HG03460 (cell line): ENCODE data around the gene ANO1.

Source experiments
- ATAC-seq: cut with Tn5 transposase; IDR thresholded peaks from one replicate; pipeline ENCODE4 v1.9.1; 2021; ENCODE audit not compliant: unreplicated experiment

The ANO1 gene

DNA sequence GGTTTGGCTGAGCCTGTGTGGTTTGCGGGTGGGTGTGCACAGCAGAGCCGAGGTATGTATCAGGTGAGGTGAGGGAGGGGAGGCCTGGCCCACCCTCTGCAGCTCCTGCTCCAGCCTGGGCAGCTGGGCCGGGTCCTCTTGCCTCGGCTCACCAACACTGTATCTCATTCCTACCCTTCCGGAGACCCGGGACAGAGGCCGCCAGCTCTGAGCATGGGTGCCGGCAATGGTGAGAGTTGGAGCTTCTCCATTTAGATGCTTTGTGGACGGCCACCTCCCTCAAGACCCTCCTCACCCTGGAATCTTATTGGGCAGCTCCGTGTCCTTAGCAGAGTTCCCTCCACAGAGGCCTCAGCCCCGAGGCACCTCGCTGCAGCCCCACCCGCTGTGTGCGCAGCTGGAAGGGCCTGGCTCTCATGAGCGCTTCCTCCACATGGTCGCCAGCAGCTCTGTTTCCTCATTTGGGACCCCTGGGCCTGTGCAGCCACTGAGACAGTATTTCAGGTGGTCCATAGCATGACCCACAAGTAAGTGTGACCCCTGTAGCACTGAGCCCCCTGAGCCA is 55.7 kb downstream of the ANO1 start:
- ATAC-seq = no peak

DNA sequence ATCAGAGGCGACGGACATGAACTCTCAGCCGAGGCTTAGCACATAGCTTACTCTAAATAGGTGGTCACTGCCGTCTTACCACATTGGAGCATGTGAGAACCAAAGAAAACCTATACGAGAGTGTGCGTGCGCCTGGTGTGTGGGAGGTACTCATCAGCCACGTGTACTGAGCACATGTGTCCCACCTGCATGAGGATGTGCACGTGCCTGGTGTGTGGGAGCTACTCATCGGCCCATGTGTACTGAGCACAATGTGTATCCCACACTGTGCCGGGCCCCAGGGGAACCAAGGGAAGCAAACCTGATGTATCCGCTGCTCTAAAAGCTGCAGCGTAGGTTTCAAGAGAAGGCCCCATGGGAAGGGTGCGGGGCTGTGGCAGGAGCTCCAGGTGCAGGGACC is 56.4 kb downstream of the ANO1 start:
- ATAC-seq = no peak

DNA sequence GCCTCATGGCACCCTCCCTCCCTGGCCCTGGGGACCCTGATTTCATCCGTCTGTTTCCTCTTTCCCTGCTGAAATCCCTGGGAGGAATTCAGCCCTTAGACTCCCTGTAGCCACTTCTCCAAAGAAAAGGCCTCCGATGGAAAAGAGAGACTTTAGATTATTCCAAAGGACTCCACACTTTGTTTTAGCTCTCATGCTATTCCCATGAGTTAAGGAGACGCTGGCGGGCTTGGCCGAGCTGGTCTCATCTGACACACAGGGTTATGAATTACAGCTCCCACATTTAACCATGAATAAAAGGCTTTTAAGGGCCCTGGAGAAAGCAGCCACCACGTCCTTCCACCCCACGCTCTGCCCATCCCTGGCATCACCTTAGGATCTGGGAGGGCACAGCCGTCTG is 57.0 kb downstream of the ANO1 start:
- ATAC-seq = no peak

DNA sequence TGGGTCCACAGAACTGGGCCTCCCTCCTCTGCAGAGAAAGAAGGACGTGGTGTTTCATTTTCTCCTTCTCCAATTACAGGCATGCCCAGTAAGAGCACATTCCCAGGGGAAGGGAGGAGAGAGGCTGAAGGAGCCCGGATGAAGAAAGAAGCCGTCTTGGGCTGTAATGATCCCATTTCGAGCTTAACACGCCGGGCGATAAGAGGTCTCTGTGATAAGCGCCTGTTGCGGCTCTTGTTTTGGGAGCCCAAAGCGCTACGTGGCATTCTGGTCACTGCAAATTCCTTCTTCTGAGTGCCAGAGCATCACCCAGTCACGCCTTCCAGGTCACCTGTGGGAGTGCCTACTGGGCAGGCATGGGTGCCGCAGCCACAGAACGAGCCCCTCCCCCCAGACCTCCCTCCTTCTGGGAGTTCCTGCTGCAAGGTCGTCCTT is 57.5 kb downstream of the ANO1 start:
- ATAC-seq = no peak

DNA sequence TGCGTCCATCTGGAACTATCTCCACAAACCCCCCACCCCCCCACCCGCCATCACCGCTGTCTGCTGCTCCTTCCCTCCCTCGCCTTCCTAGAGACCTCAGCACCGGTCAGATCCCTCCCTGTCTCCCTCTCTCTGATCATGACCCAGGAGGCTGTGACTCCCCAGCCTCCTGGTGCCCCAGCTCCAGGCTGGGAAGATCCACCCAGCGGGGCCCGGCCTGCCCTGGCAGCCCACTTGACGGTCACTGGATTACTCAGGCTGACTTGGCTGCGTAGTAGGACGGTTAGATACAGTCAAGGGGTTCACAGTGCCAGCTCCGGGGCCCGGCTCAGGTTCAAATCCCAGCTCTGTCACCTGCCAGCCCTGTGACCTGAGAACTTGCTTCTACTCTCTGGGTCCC is 59.3 kb downstream of the ANO1 start:
- no peak for ATAC-seq

DNA sequence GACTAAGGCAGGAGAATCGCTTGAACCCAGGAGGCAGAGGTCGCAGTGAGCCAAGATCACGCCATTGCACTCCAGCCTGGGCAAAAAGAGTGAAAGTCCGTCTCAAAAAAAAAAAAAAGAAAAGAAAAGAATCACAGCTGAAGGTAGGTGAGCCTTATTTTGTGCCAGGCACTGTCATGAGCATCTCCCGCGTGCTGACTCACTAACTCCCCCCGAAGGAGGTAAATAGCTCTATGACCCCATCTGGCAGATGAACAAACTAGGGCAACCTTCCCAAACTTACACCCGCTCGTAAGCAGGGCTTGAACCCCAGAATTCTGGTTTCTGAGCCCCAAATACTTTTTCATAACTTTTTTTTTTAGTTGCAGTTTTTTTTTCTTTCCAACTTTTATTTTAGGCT is 60.3 kb downstream of the ANO1 start:
- no peak for ATAC-seq

DNA sequence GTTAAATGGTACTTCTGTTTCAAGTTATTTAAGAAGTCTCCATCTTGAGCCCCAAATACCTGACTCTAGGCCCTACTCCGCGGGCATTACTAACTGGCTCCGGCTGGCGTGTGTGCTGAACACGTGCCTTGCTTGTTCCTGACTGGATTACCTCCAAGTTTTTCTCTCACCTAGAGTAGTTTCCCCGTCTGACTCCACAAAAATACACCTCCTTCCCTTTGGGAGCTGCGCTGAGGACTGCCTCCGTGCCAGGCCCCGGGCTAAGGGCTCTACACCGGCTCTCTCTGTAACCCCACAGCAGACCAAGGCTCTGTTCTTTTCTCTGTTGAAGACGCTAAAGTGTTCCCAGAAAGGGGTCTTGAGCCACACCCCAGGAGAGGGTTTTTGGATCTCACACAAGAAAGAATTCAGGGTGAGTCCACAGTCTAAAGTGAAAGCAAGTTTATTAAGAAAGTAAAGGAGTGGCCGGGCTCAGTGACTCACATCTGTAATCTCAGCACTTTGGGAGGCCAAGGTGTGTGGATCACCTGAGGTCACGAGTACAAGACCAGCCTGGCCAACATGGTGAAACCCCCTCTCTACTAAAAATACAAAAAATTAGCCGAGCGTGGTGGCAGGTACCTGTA is 61.8 kb downstream of the ANO1 start:
- no peak for ATAC-seq

DNA sequence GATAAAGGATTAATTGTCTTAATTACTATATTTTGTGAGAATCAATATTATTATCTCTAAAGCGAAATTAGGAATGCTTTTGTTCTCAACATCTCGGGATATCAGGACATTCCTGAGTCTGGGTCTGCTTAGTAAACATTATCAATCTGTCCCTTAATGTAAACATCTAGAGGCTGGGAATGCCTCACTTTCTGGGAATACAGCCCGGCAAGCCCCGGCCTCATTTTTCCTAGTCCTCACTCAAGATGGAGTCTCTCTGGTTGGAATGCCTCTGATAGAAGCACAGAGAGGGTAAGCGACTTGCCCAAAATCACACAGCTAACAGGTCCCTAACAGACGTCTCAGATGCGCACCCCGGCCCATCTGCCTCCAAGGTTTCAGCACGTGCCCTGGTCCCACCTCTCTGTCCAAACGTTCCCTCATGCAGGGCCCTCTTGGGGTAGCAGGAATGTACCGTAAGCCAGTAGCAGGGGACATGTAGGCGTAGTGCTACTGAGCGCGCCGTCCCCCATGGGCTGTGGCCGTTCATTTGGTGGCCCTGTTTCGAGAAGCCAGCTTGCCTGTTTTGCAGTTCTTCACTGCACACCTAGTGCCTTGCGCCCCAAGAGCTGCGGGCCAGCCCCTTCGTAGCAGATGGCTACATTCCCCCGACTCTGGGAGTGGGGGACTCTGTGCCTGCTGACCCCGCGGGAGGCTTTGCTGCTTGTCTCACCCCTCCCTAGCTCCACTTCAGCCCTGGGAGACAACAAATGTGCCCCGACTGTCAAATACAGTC is 62.8 kb downstream of the ANO1 start:
- ATAC-seq = no peak

DNA sequence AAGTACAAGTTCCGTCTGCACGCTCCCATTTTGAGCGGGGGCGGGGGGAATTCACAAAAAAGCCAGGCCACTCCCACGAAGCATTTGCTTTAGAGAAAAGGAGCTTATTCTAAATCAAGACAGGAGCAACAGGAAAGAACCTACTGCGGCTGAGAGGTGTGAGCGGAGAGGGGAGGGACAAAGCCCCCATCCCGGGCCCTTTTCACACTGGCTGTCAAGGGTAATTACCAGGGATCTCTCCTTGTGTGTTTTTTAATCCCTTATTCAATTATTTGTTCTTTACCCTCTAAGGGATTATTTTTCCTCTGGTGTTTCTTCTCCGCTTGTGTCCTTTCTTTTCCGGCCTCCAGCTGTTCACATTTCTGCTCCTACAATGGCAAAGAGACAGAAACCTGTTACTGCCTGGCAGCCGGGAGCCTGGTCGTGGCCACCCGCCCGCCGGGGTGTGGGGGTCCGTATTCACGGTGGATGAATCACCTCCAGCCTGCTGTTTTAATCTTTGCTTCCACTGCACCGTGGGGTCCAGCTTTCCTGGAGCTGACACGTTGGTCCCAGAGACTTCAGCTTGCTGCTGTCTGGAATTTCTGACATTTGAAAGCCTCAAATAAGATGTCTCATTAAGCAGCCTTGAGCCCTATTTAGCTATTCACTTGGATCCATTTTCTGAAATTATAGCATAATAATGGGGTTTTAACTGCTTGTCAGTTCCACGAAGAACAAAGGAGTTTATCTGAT is 63.5 kb downstream of the ANO1 start:
- ATAC-seq = no peak

DNA sequence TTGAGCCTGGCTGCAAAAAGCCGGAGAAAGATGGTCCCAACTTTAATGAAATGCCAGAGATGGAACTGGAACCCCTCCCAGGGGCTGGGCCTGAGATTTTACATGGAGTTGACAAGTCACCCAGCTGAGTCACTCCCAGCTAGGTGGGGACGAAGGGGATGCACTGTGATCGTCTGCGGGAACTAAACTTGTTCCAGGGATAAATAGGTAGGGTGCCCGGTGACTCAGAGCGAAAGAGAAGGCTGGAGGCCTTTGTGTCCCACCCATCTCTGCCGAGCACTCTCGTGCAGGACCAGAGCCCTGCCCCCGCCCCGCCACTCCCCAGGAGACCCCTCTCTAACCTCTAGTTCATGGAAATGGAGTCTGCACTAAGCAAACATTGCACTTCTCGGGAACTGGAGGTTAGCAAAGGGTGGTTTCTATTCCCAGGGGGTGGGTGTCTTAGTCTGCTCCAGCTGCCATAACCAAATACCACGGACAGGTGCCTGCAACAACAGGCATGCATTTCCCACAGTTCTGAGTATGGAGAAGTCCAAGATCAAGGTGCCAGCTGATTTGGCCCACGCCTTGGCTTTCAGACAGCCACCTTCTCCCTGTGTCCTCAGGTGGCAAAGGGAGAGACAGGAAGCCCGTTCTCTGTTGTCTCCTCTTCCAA is 64.2 kb downstream of the ANO1 start:
- no peak for ATAC-seq

DNA sequence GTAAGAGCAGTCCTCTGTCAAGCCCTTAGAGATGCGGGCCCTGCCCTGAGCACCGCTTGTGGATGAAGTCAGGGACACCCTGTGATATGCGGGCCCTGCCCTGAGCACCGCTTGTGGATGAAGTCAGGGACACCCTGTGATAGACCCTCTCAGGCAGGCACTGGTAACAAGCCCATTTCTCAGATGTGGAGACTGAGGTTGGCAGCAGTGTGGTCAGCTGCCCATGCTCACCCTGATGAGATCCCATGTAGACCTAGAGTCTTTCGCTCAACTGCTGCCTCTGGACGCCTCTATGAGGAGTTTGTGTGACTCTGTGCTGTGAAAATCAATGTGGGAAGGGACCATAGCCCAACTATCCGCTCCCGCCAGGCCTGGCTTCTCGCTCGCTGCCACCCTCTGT is 66.1 kb downstream of the ANO1 start:
- no peak for ATAC-seq

DNA sequence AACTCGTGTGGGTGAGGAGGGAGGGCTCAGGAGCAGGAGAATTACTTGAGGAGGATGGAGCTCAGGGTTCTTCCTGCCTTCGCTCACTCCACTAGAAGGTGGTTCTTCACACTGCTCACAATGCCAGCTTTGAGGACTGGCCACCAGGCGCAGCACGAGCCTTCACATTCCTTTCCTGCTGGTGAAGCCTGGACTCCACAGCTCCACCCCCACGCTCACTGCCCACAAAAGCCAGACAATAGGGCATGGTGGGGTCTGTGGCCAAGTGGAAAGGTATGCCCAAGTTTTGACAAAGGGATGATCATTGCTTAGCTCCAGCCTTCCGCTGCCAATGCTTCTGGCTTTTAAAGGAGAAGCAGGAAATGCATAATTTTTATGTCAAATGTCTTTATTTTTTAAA is 67.0 kb downstream of the ANO1 start:
- no peak for ATAC-seq

DNA sequence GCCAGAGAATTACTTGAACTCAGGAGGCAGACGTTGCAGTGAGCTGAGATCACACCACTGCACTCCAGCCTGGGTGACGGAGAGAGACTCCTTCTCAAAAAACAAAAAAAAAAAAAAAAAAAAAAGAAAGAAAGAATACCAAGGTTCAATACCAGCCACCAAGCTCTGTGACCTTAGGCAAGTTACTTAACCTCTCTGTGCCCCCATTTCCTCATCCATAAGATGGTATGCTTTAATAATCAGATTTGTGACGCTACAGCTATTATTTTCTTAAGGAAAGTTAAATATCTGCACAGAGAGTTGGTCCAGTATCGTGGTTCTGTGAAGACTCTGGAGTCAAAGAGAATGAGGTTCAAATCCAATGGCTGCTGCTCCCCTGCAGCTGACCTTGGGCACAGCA is 67.7 kb downstream of the ANO1 start:
- ATAC-seq = no peak

DNA sequence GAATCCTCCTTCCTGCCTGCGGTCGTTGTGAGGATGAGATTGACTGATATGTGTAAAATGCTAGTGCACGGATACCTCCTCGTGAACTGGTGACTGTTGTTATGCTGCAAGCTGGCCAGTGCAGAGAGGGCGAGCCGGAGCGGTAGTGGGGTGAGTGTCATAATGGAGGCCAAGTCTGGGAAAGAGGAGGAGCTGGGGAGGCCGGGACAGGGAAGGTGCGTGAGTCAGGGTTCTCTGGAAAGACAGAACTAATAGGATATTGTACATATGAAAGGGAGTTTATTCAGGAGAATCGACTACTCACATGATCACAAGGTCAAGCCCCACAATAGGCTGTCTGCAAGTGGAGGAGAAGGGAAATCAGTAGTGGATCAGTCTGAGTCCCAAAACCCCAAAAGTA is 68.2 kb downstream of the ANO1 start:
- ATAC-seq = no peak

DNA sequence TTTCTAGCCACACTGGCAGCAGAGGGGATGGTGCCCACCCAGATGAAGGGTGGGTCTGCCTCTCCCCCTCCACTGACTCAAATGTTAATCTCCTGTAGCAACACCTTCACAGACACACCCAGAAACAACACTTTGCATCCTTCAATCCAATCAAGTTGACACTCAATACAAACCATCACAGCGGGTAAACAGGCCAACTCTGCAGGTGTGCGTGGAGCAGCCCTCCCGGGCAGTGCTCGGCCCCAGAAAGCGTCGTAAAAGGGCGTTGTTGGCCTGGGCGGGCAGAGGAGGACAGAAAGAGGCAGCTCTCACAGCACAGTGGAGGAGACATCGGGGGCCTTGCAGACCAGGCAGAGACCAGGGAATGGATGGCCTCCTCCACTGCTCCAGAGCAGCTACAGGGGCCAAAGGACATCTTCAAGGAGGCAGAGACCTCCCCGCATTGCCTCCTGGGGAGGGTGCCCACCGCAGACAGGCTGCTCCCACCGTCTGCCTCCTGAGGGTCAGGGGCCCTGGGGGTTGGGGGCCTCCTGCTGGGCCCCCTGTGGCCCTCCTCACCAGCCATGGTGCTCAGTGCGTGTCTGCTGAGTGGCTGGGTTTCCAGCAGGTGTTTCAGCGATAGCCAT is 68.9 kb downstream of the ANO1 start:
- ATAC-seq = no peak

DNA sequence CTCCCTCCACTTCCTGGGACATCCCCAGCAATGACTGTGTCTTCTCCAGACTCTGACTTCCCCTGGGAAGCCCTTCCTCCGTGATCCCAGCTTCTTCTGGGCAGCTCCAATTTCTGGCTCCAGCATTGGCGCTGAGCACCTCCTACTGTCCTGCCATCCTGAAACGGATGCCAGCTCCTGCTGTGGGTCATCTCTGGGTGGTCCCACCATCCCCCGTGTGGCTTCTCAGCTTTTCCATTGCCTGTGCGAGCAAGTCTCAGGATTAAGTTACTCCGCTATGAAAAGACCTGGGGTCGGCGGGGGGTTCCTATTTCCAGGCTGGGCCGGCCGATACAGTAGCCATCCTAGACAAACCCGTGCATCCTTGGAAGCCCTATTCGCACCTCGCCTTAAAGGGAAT is 69.6 kb downstream of the ANO1 start:
- ATAC-seq = no peak

DNA sequence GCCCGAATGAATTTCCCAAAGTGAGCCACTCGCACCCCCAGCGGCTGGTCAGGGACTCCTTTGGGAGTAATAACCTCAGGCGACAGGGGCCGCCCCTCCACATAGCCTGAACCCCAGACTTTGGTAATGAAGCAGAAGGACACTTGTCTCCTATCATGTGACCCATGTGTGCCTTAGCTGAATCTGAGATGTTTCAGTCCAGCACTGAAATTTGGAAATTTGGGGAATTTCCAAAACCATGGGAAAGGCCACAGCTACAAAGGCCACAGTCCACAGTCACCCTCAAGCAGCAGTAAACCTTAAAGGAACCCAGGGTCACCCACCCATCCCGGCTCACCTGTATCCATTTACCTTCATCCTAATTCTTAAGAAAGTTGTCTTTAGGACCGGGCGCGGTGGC is 73.6 kb downstream of the ANO1 start:
- ATAC-seq = no peak

DNA sequence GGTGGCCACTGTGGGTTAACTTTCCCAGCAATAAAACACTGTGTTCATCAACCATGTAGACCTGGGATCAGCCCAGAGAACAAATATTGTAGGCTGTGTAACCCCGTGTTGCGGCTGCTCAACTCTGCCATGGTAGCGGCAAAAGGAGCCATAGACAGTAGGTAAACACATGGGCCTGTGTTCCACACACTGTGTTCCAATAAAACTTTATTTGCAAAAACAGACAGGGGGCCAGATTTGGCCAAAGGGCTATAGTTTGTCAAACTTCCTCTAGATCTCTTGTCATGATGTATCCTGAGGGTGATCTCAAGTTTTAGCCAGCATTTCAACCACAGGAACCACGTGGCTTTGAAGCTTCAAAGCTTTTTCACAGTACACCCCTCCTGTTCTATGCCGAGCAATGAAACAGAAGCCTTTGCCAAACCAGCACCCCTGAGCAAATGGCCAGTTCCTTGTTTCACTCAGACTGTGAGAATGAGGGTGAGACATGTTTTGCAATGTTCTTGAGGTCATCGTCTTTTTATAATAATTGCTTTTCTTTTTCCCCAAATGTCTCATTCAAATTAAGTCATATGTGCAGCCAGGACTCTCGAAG is 75.1 kb downstream of the ANO1 start:
- ATAC-seq = no peak

DNA sequence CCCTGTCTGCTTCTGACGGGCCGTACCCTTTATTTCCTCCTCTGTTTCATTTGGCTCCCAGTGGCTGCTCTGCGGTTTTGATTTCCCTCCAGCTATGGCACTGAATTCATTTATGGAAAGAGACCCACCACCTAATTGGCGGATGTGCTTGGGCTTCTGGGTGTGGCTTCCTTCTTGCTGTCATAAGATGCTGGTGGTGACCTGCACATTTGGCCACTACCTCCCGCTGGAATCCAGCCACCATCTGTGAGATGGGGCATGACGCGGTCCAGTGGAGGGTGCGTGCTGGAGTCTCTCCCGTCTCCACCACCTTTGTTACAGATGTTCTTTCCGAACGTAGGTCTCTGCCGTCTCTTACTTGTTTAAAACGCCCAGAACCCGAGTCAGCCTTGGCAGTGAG is 77.3 kb downstream of the ANO1 start:
- no peak for ATAC-seq

DNA sequence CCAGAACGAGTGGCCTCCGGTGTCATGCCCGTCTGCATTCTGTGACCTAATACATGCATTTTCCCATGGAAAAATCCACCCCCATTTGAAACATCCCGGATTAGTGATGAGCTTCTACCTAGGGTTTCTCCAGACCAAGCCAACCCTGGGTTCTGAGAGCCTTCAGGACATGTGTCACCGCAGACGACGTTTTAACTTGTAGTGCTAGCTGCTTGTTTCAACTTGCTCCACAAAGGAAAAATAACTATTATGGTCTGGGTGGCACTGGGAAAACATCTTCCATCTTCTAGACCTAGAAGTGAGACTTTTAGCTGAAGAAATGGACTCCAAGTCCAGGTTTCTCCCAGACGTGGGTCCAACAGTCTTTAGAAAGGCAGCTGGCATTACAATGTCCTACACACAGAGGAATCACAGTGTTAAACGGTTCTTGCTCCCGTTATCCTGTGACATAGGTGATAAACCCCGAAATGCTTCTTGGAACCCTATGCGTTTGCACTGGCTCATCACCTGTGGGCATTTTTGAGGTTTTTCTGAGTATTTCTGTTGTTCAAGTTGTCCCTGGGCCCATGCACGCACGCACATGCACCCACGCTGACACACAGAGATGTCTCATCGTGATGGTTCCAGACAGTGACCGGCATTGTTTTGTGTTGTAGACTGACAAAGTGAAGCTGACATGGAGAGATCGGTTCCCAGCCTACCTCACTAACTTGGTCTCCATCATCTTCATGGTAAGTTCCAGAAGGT is 78.3 kb downstream of the ANO1 start:
- ATAC-seq = no peak
